GM12891 (cell line): ENCODE measurements around the gene SHISA5.
A peak's percentile ranks its signal among the peaks of the same experiment; 100 is the strongest.

ENCODE experiments used
- POLR2A ChIP-seq: IDR thresholded peaks from 2 replicates; pipeline ENCODE4 v1.6.1; 2011; ENCODE audit warnings: low read depth, low read length, control low read depth
- POLR2AphosphoS5 ChIP-seq: IDR thresholded peaks from 2 replicates; pipeline ENCODE4 v1.6.1; 2011; ENCODE audit warnings: low read depth, low read length, control low read depth
- SPI1 ChIP-seq: IDR thresholded peaks from 2 replicates; pipeline ENCODE4 v1.6.1; 2011; ENCODE audit warnings: low read depth, low read length, control low read depth
- TAF1 ChIP-seq: IDR thresholded peaks from 2 replicates; pipeline ENCODE4 v1.6.1; 2011; ENCODE audit warnings: low read depth, low read length, control low read depth

- TF ChIP-seq POLR2A (no peak), POLR2AphosphoS5 (no peak), TAF1 (no peak), SPI1 (peak; percentile 84)
These were observed 66.2 kb downstream of the SHISA5 start for GRCh38 chr3:48437812-48438211.
